MM.1S (cell line): ENCODE measurements around the gene NDUFAF5.

Experiments
- DNase-seq: peaks from one replicate; pipeline ENCODE4 v3.0.0-alpha.2; 2015
- H2AFZ ChIP-seq: fragments of 300-600 bp; sonication (generic); 2 replicates; pipeline ENCODE4 v1.6.0; 2016; ENCODE audit warnings: antibody characterized with exemption, low read length
- H3F3A ChIP-seq: fragments of 300-600 bp; sonication (generic); 2 replicates; pipeline ENCODE4 v1.6.1; 2016; ENCODE audit warnings: mild to moderate bottlenecking, antibody characterized with exemption, low read length, moderate library complexity, mixed read lengths; ENCODE audit not compliant: insufficient read depth
- H3K27ac ChIP-seq: fragments of 300-600 bp; sonication (generic); 2 replicates; pipeline ENCODE4 v1.5.1; 2016; ENCODE audit warnings: mild to moderate bottlenecking, low read length
- H3K27me3 ChIP-seq: fragments of 300-600 bp; sonication (generic); replicated peaks from 2 replicates; pipeline ENCODE4 v1.6.0; 2016; ENCODE audit warnings: low read length; ENCODE audit not compliant: insufficient read depth
- H3K36me3 ChIP-seq: fragments of 300-600 bp; sonication (generic); replicated peaks from 2 replicates; pipeline ENCODE4 v1.6.1; 2016; ENCODE audit warnings: mild to moderate bottlenecking, low read length, mixed read lengths; ENCODE audit not compliant: insufficient read depth
- H3K4me1 ChIP-seq: fragments of 300-600 bp; sonication (generic); 2 replicates; pipeline ENCODE4 v1.6.1; 2016; ENCODE audit warnings: low read length, mixed read lengths
- H3K4me2 ChIP-seq: fragments of 300-600 bp; sonication (generic); 2 replicates; pipeline ENCODE4 v1.6.0; 2016; ENCODE audit warnings: low read depth, low read length
- H3K4me3 ChIP-seq: fragments of 300-600 bp; sonication (generic); 2 replicates; pipeline ENCODE4 v1.5.1; 2016; ENCODE audit warnings: low read length, mixed read lengths
- H3K79me2 ChIP-seq: fragments of 300-600 bp; sonication (generic); 2 replicates; pipeline ENCODE4 v1.6.1; 2016; ENCODE audit warnings: mixed run types, low read length, mixed read lengths
- H3K9ac ChIP-seq: fragments of 300-600 bp; sonication (generic); 2 replicates; pipeline ENCODE4 v1.6.1; 2016; ENCODE audit warnings: low read length, mixed read lengths
- H3K9me2 ChIP-seq: fragments of 300-600 bp; sonication (generic); replicated peaks from 2 replicates; pipeline ENCODE4 v1.6.1; 2016; ENCODE audit warnings: mild to moderate bottlenecking, low read length, mixed read lengths; ENCODE audit not compliant: insufficient read depth
- H3K9me3 ChIP-seq: fragments of 300-600 bp; sonication (generic); replicated peaks from 2 replicates; pipeline ENCODE4 v1.6.1; 2016; ENCODE audit warnings: mild to moderate bottlenecking, low read length, mixed read lengths; ENCODE audit not compliant: insufficient read depth
- H4K20me1 ChIP-seq: fragments of 300-600 bp; sonication (generic); 2 replicates; pipeline ENCODE4 v1.6.1; 2016; ENCODE audit warnings: mild to moderate bottlenecking, low read length, moderate library complexity, mixed read lengths; ENCODE audit not compliant: insufficient read depth
- EZH2 ChIP-seq: fragments of 300-600 bp; sonication (generic); optimal IDR thresholded peaks from 2 replicates; pipeline ENCODE3; 2017; ENCODE audit warnings: low read depth, mild to moderate bottlenecking, antibody characterized with exemption, low read length, mixed read lengths
- EZH2phosphoT487 ChIP-seq: fragments of 300-600 bp; sonication (generic); IDR thresholded peaks from 2 replicates; pipeline ENCODE4 v1.6.1; 2018; ENCODE audit warnings: antibody characterized with exemption, low read length
- TF ChIP-seq, protein P1 (sequence below): fragments of 300-600 bp; sonication (generic); IDR thresholded peaks from 2 replicates; pipeline ENCODE4 v1.5.1; 2016; ENCODE audit warnings: antibody characterized with exemption, low read length, mixed read lengths

NDUFAF5 gene

DNA sequence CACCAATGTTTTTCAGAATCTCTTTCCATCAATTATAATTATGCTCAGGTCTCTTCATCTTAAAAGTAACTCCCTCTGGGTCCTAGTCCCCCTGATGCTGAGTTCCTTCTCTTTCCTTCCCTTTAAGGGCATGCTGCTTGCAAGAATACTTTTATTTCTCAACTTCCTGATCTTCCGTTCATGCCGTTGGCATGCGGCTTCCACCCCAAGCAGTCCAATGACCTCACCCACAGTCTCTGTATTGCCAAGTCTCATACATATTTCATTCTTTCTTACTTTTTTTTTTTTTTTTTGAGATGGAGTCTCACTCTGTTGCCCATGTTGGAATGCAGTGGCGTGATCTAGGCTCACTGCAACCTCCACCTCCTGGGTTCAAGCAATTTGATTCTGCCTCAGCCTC is 83.5 kb downstream of the NDUFAF5 start:
- Histone ChIP-seq H3K4me1 (no peaks in the 10 kb centered on the region), H3K27me3 (no peaks in the 10 kb centered on the region), H3K9me2 (no peaks in the 10 kb centered on the region), H3K79me2 (no peaks in the 10 kb centered on the region), H3F3A (no peaks in the 10 kb centered on the region), H3K9ac (no peak overlapping the region), H4K20me1 (no peaks in the 10 kb centered on the region), H3K9me3 (no peaks in the 10 kb centered on the region), H3K36me3 (no peaks in the 10 kb centered on the region), H3K27ac (no peak overlapping the region), H3K4me3 (no peak overlapping the region), H3K4me2 (no peak overlapping the region), H2AFZ (no peak overlapping the region)
- TF ChIP-seq EZH2phosphoT487 (no peak), EZH2 (no peak)
- TF ChIP-seq, protein P1, sequence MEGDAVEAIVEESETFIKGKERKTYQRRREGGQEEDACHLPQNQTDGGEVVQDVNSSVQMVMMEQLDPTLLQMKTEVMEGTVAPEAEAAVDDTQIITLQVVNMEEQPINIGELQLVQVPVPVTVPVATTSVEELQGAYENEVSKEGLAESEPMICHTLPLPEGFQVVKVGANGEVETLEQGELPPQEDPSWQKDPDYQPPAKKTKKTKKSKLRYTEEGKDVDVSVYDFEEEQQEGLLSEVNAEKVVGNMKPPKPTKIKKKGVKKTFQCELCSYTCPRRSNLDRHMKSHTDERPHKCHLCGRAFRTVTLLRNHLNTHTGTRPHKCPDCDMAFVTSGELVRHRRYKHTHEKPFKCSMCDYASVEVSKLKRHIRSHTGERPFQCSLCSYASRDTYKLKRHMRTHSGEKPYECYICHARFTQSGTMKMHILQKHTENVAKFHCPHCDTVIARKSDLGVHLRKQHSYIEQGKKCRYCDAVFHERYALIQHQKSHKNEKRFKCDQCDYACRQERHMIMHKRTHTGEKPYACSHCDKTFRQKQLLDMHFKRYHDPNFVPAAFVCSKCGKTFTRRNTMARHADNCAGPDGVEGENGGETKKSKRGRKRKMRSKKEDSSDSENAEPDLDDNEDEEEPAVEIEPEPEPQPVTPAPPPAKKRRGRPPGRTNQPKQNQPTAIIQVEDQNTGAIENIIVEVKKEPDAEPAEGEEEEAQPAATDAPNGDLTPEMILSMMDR, result no peak
- DNase-seq, result no peak

DNA sequence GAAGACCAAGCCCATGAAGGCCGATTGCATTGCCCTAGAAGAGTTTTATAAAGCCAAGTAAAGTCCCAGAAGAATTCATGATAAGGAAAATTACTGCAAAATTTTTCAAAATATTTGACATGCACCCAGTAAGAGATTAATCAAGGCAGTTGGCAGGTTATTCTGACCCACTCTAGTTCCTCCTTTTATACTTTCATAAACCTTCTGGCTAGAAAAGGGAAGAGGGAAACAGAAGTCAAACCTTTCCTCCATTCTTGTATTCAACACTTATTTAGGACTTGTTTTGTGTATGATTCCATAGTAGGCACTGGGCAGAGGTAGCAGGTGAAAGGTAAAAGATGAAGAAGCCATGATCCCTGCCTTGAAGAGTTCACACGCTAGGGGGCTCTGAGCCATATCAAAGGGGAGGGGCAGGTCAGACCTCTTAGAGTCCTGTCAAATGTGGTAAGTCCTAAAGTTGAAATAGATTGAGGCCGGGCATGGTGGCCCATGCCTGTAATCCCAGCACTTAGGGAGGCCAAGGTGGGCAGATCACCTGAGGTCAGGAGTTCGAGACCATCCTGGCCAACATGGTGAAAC is 85.4 kb downstream of the NDUFAF5 start:
- H3K27ac ChIP-seq, result no peak overlapping the region
- H2AFZ ChIP-seq, result no peak overlapping the region
- H3K4me1 ChIP-seq, result no peaks in the 10 kb centered on the region
- H3K4me3 ChIP-seq, result no peak overlapping the region
- H3K9me2 ChIP-seq, result no peaks in the 10 kb centered on the region
- DNase-seq, result no peak
- H3K9ac ChIP-seq, result no peak overlapping the region
- no peaks in the 10 kb centered on the region for H4K20me1 ChIP-seq
- H3F3A ChIP-seq, result no peaks in the 10 kb centered on the region
- H3K4me2 ChIP-seq, result no peak overlapping the region
- no peaks in the 10 kb centered on the region for H3K36me3 ChIP-seq
- TF ChIP-seq, protein P1, result no peak
- TF ChIP-seq EZH2, result no peak
- no peak for TF ChIP-seq EZH2phosphoT487
- H3K27me3 ChIP-seq, result no peaks in the 10 kb centered on the region
- no peaks in the 10 kb centered on the region for H3K79me2 ChIP-seq
- H3K9me3 ChIP-seq, result no peaks in the 10 kb centered on the region
